SK-N-SH (cell line): ENCODE measurements around the gene ASAH2. TPM values are rescaled to one million over a fixed set of nuclear protein-coding genes. Genes with fewer than 3 reads are reported as not detected.

ENCODE experiments used
- CTCF ChIA-PET: fragments of 300-600, 350-600 bp; formaldehyde crosslinking; extraction: SDS; loops from one replicate; lab custom pipeline; 2021; lab: Yijun Ruan, JAX
- POLR2A ChIA-PET: fragments of 350-600 bp; sonication (Branson Sonifier 250); formaldehyde crosslinking; extraction: SDS; loops from one replicate; lab custom pipeline; 2020; ENCODE audit warnings: antibody characterized with exemption, inconsistent platforms; lab: Yijun Ruan, JAX
- DNase-seq: peaks from one replicate; pipeline ENCODE4 v3.0.0; 2012
- H2AFZ ChIP-seq: fragments of 200-600 bp; sonication (generic); 2 replicates; pipeline ENCODE4 v1.8.1; 2016; ENCODE audit warnings: antibody characterized with exemption, mild to moderate bottlenecking, low read depth
- H3F3A ChIP-seq: fragments of 200-600 bp; sonication (generic); replicated peaks from 2 replicates; pipeline ENCODE3; 2016; ENCODE audit warnings: antibody characterized with exemption, mild to moderate bottlenecking; ENCODE audit not compliant: insufficient read depth
- H3K27ac ChIP-seq, 2 experiments: fragments of 200-500 bp in 1 of 2; fragments of 200-600 bp in 1 of 2; sonication (Bioruptor generic) in 1 of 2; sonication (generic), shearing (Covaris generic) in 1 of 2; 2 replicates each; pipeline versions ENCODE4 v1.5.1 to v1.6.1; 2014 to 2016; ENCODE audit warnings: low read depth in 2 of 2, inconsistent platforms in 1 of 2, low read length in 1 of 2, mild to moderate bottlenecking in 1 of 2, mixed read lengths in 1 of 2
- H3K27me3 ChIP-seq: fragments of 200-600 bp; sonication (generic), shearing (Covaris generic); 2 replicates; pipeline ENCODE4 v1.6.1; 2016; ENCODE audit warnings: mixed run types; ENCODE audit not compliant: insufficient read depth
- H3K36me3 ChIP-seq, 2 experiments: fragments of 200-500 bp in 1 of 2; fragments of 200-600 bp in 1 of 2; sonication (Bioruptor generic) in 1 of 2; sonication (generic) in 1 of 2; replicated peaks in 1 of 2; 2 replicates each; pipeline versions ENCODE3 to v1.5.1; 2014 to 2016; ENCODE audit warnings: low read length in 1 of 2, mild to moderate bottlenecking in 1 of 2; ENCODE audit not compliant: insufficient read depth in 2 of 2, control insufficient read depth in 1 of 2
- H3K4me1 ChIP-seq, 2 experiments: fragments of 200-500 bp in 1 of 2; fragments of 200-600 bp in 1 of 2; sonication (Bioruptor generic) in 1 of 2; sonication (generic), shearing (Covaris generic) in 1 of 2; 2 replicates each; pipeline versions ENCODE4 v1.5.1 to v1.6.1; 2014 to 2016; ENCODE audit warnings: low read depth in 1 of 2, low read length in 1 of 2, mixed run types in 1 of 2; ENCODE audit not compliant: insufficient read depth in 2 of 2, control insufficient read depth in 1 of 2
- H3K4me2 ChIP-seq: fragments of 200-600 bp; sonication (generic), shearing (Covaris generic); 2 replicates; pipeline ENCODE4 v1.6.1; 2017; ENCODE audit warnings: mixed run types
- H3K4me3 ChIP-seq, 2 experiments: fragments of 200-500 bp in 1 of 2; fragments of 200-600 bp in 1 of 2; sonication (Bioruptor generic) in 1 of 2; sonication (generic), shearing (Covaris generic) in 1 of 2; 2 replicates each; pipeline versions ENCODE4 v1.5.1 to v1.8.1; 2014 to 2016; ENCODE audit warnings: low read depth in 2 of 2, inconsistent platforms in 1 of 2, low read length in 1 of 2, mild to moderate bottlenecking in 1 of 2, mixed read lengths in 1 of 2, moderate library complexity in 1 of 2
- H3K79me2 ChIP-seq: fragments of 200-600 bp; sonication (generic); 2 replicates; pipeline ENCODE4 v1.8.1; 2017; ENCODE audit warnings: mild to moderate bottlenecking; ENCODE audit not compliant: insufficient read depth
- H3K9ac ChIP-seq: fragments of 200-600 bp; sonication (generic); 2 replicates; pipeline ENCODE4 v1.6.1; 2017; ENCODE audit warnings: mixed run types
- H3K9me2 ChIP-seq: fragments of 200-600 bp; sonication (generic); 2 replicates; pipeline ENCODE4 v1.6.1; 2017; ENCODE audit warnings: mixed run types
- H3K9me3 ChIP-seq: fragments of 200-600 bp; sonication (generic); 2 replicates; pipeline ENCODE4 v1.6.1; 2017; ENCODE audit warnings: mixed run types, mild to moderate bottlenecking, moderate library complexity
- H4K20me1 ChIP-seq: fragments of 200-600 bp; sonication (generic); 2 replicates; pipeline ENCODE4 v1.6.1; 2017; ENCODE audit warnings: mild to moderate bottlenecking, mixed run types; ENCODE audit not compliant: insufficient read depth
- CTCF ChIP-seq: fragments of 200-600 bp; sonication (generic); IDR thresholded peaks from 2 replicates; pipeline ENCODE4 v1.6.1; 2017; ENCODE audit warnings: antibody characterized with exemption, mild to moderate bottlenecking, moderate library complexity
- ELF1 ChIP-seq: IDR thresholded peaks from 2 replicates; pipeline ENCODE4 v1.4.0; 2012
- EP300 ChIP-seq, 2 experiments: IDR thresholded peaks; 2 replicates each; pipeline versions ENCODE4 v1.4.0 to v1.6.1; 2012; ENCODE audit warnings: borderline replicate concordance in 1 of 2, low read depth in 1 of 2, low read length in 1 of 2
- EZH2phosphoT487 ChIP-seq: fragments of 200-600 bp; sonication (generic); IDR thresholded peaks from 2 replicates; pipeline ENCODE4 v1.6.1; 2017; ENCODE audit warnings: low read depth, mixed run types, mild to moderate bottlenecking, antibody characterized with exemption, moderate library complexity, borderline replicate concordance
- FOXM1 ChIP-seq: IDR thresholded peaks from 2 replicates; pipeline ENCODE4 v1.4.0; 2012; ENCODE audit warnings: low read depth, mild to moderate bottlenecking
- GABPA ChIP-seq: IDR thresholded peaks from 2 replicates; pipeline ENCODE4 v1.4.0; 2012; ENCODE audit warnings: low read depth, mild to moderate bottlenecking
- GATA2 ChIP-seq: sonication (generic); formaldehyde crosslinking; IDR thresholded peaks from 2 replicates; pipeline ENCODE4 v1.5.0; 2020; ENCODE audit warnings: mild to moderate bottlenecking, missing genetic modification reagents
- IRF3 ChIP-seq: fragments of 150-350 bp; IDR thresholded peaks from 2 replicates; pipeline ENCODE4 v1.6.1; 2016; ENCODE audit warnings: mild to moderate bottlenecking, low read depth, low read length
- MAX ChIP-seq: IDR thresholded peaks from 2 replicates; pipeline ENCODE4 v1.4.0; 2012; ENCODE audit warnings: low read depth
- MEF2A ChIP-seq: IDR thresholded peaks from 2 replicates; pipeline ENCODE4 v1.4.0; 2012; ENCODE audit warnings: low read depth, borderline replicate concordance
- NFIC ChIP-seq: IDR thresholded peaks from 2 replicates; pipeline ENCODE4 v1.4.0; 2012; ENCODE audit warnings: borderline replicate concordance
- POLR2AphosphoS5 ChIP-seq: IDR thresholded peaks from 2 replicates; pipeline ENCODE4 v1.6.1; 2012; ENCODE audit warnings: low read depth, low read length
- RAD21 ChIP-seq: IDR thresholded peaks from 2 replicates; pipeline ENCODE4 v1.6.1; 2012; ENCODE audit warnings: mild to moderate bottlenecking, low read length
- RCOR1 ChIP-seq: fragments of 150-350 bp; IDR thresholded peaks from 2 replicates; pipeline ENCODE4 v1.6.1; 2017; ENCODE audit warnings: antibody characterized with exemption, low read length
- RXRA ChIP-seq: IDR thresholded peaks from 2 replicates; pipeline ENCODE4 v1.4.0; 2012; ENCODE audit warnings: low read depth, mild to moderate bottlenecking, borderline replicate concordance
- SIN3A ChIP-seq: IDR thresholded peaks from 2 replicates; pipeline ENCODE4 v1.6.1; 2012; ENCODE audit warnings: low read depth, mild to moderate bottlenecking, low read length, moderate library complexity, borderline replicate concordance
- TCF12 ChIP-seq: IDR thresholded peaks from 2 replicates; pipeline ENCODE4 v1.4.0; 2012
- WGBS: methylation state at CpG from one replicate; pipeline ENCODE4 v1.1.6; 2017; ENCODE audit warnings: low lambda C conversion rate; 5-methylcytosine and 5-hydroxymethylcytosine counted together
- polyA plus RNA-seq, 3 experiments: library from polyadenylated mRNA; depleted of rRNA; stranded (reverse); fragments of >200 nt; gene quantifications; 2 replicates each; pipeline ENCODE4 v1.2.3, GENCODE V29; 2012

The ASAH2 gene
- polyA plus RNA-seq, 1 of the 3 experiments (the other 2 are of a cell fraction), result 1.8 TPM

GRCh38 chr10:50286996-50287803 is 35.9 kb upstream of the ASAH2 start:
- Histone ChIP-seq H4K20me1 (no peaks in the 10 kb centered on the region), H3K9me3 (no peaks in the 10 kb centered on the region), H3K4me1 (no peaks in the 10 kb centered on the region), H3K4me3 (no peak overlapping the region), H3K79me2 (no peaks in the 10 kb centered on the region), H3K27me3 (no peaks in the 10 kb centered on the region), H3K9ac (no peak overlapping the region), H3K36me3 (no peaks in the 10 kb centered on the region), H3K9me2 (no peaks in the 10 kb centered on the region), H3K27ac (no peak overlapping the region), H2AFZ (no peak overlapping the region), H3F3A (no peaks in the 10 kb centered on the region), H3K4me2 (no peak overlapping the region)
- ChIA-PET CTCF (interaction anchor here (1.4 kb wide), 1 partner anchor 335 kb away, joined by 3 read pairs; no protein-coding TSS in a partner anchor), POLR2A (no interaction called here)
- no peak for DNase-seq
- 59% methylated on average over 8 of the region's 9 CpGs for WGBS
- TF ChIP-seq EZH2phosphoT487 (no peak), NFIC (no peak), RCOR1 (no peak), GABPA (no peak), CTCF (no peak), POLR2AphosphoS5 (no peak), FOXM1 (no peak), MAX (no peak), SIN3A (no peak), EP300 (IDR thresholded peaks at IDR 0.05; ENCODE audit: borderline replicate concordance in 1 of 2, low read depth in 1 of 2, low read length in 1 of 2) (no peak), RAD21 (no peak), TCF12 (no peak)

- no peak overlapping the region for H3K4me2 ChIP-seq
- DNase-seq, result no peak
- no peaks in the 10 kb centered on the region for H3K9me2 ChIP-seq
- no peaks in the 10 kb centered on the region for H3K4me1 ChIP-seq
- ChIA-PET POLR2A (no interaction called here), CTCF (no interaction called here)
- WGBS, result 2% methylated on average over 2 of the region's 2 CpGs
- no peak overlapping the region for H2AFZ ChIP-seq
- H3K4me3 ChIP-seq, result no peak overlapping the region
- no peaks in the 10 kb centered on the region for H3K36me3 ChIP-seq
- no peaks in the 10 kb centered on the region for H3K79me2 ChIP-seq
- no peaks in the 10 kb centered on the region for H4K20me1 ChIP-seq
- no peaks in the 10 kb centered on the region for H3K27me3 ChIP-seq
- H3K9ac ChIP-seq, result no peak overlapping the region
- H3F3A ChIP-seq, result no peaks in the 10 kb centered on the region
- no peaks in the 10 kb centered on the region for H3K9me3 ChIP-seq
- TF ChIP-seq GABPA (no peak), SIN3A (no peak), ELF1 (no peak), RXRA (no peak), IRF3 (no peak), GATA2 (no peak), MEF2A (no peak), EZH2phosphoT487 (no peak), EP300 (IDR thresholded peaks at IDR 0.05; ENCODE audit: borderline replicate concordance in 1 of 2, low read depth in 1 of 2, low read length in 1 of 2) (no peak)
- TF ChIP-seq, all 33 proteins: peak for 0
- no peak overlapping the region for H3K27ac ChIP-seq
Observed at GRCh38 chr10:50286517-50286916, 35.2 kb upstream of the ASAH2 start.
